Uterus (tissue), 2 donors: Measurements from ENCODE around the gene NANOS1.

Experiments used
- POLR2A ChIP-seq, 2 donors: fragments of 450-650 bp; IDR thresholded peaks; one replicate each; pipeline ENCODE4 v1.6.1; 2016; ENCODE audit warnings: antibody characterized with exemption in 2 of 2, mild to moderate bottlenecking in 1 of 2, moderate library complexity in 1 of 2
- TF ChIP-seq, protein P1 (sequence below), 4 experiments: fragments of 200-600 bp in 2 of 4; fragments of 450-650 bp in 2 of 4; sonication (generic) in 2 of 4; IDR thresholded peaks; one replicate each; pipeline ENCODE4 v1.5.1; 2016 to 2019; ENCODE audit warnings: antibody characterized with exemption in 4 of 4, mild to moderate bottlenecking in 2 of 4, moderate library complexity in 1 of 4

GRCh38 chr10:119051775-119052174 lies 22.3 kb downstream of the NANOS1 start:
- TF ChIP-seq, protein P1, sequence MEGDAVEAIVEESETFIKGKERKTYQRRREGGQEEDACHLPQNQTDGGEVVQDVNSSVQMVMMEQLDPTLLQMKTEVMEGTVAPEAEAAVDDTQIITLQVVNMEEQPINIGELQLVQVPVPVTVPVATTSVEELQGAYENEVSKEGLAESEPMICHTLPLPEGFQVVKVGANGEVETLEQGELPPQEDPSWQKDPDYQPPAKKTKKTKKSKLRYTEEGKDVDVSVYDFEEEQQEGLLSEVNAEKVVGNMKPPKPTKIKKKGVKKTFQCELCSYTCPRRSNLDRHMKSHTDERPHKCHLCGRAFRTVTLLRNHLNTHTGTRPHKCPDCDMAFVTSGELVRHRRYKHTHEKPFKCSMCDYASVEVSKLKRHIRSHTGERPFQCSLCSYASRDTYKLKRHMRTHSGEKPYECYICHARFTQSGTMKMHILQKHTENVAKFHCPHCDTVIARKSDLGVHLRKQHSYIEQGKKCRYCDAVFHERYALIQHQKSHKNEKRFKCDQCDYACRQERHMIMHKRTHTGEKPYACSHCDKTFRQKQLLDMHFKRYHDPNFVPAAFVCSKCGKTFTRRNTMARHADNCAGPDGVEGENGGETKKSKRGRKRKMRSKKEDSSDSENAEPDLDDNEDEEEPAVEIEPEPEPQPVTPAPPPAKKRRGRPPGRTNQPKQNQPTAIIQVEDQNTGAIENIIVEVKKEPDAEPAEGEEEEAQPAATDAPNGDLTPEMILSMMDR (IDR thresholded peaks at IDR 0.05), result no peak
- no peak for TF ChIP-seq POLR2A (IDR thresholded peaks at IDR 0.05)
